ENCODE measurements around the gene CARD10.

Gene CARD10

GRCh38 chr22:37449331-37450001 lies 69.7 kb downstream of the CARD10 start:
- H3K9me3 ChIP-seq (ENCODE audit: insufficient read depth, low read depth, low read length): no peaks in the 10 kb centered on the region
- no peak overlapping the region for H3K9ac ChIP-seq (ENCODE audit: low read depth, low read length, poor library complexity, severe bottlenecking)
- H3K4me1 ChIP-seq (ENCODE audit: insufficient read depth, low read length, poor library complexity, severe bottlenecking): no peaks in the 10 kb centered on the region
- no peak overlapping the region for H3K4me2 ChIP-seq (ENCODE audit: low read depth, low read length, poor library complexity, severe bottlenecking)
- TF ChIP-seq, protein P1, sequence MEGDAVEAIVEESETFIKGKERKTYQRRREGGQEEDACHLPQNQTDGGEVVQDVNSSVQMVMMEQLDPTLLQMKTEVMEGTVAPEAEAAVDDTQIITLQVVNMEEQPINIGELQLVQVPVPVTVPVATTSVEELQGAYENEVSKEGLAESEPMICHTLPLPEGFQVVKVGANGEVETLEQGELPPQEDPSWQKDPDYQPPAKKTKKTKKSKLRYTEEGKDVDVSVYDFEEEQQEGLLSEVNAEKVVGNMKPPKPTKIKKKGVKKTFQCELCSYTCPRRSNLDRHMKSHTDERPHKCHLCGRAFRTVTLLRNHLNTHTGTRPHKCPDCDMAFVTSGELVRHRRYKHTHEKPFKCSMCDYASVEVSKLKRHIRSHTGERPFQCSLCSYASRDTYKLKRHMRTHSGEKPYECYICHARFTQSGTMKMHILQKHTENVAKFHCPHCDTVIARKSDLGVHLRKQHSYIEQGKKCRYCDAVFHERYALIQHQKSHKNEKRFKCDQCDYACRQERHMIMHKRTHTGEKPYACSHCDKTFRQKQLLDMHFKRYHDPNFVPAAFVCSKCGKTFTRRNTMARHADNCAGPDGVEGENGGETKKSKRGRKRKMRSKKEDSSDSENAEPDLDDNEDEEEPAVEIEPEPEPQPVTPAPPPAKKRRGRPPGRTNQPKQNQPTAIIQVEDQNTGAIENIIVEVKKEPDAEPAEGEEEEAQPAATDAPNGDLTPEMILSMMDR (conservative IDR thresholded peaks at IDR 0.05; ENCODE audit: low read length): no peak
- no peak for TF ChIP-seq EZH2phosphoT487 (IDR thresholded peaks at IDR 0.05; ENCODE audit: borderline replicate concordance)
- no peaks in the 10 kb centered on the region for H3K36me3 ChIP-seq (ENCODE audit: insufficient read depth, low read length)
- H3K9me2 ChIP-seq (replicated peaks; ENCODE audit: low read depth, low read length): no peaks in the 10 kb centered on the region
- no peaks in the 10 kb centered on the region for H3F3A ChIP-seq (ENCODE audit: low read depth)
- no peak overlapping the region for H2AFZ ChIP-seq (ENCODE audit: low read length)
- no peaks in the 10 kb centered on the region for H3K79me2 ChIP-seq (ENCODE audit: insufficient read depth, low read length)
- no peak overlapping the region for H3K4me3 ChIP-seq (ENCODE audit: low read length, poor library complexity, severe bottlenecking)
- no peaks in the 10 kb centered on the region for H4K20me1 ChIP-seq (ENCODE audit: insufficient read depth, low read length, poor library complexity, severe bottlenecking)
- no peaks in the 10 kb centered on the region for H3K27me3 ChIP-seq (ENCODE audit: insufficient read depth, low read length, poor library complexity, severe bottlenecking)

- Histone ChIP-seq H3K4me2 (ENCODE audit: low read depth, low read length, poor library complexity, severe bottlenecking) (no peak overlapping the region), H3K9me3 (ENCODE audit: insufficient read depth, low read depth, low read length) (no peaks in the 10 kb centered on the region), H3K9ac (ENCODE audit: low read depth, low read length, poor library complexity, severe bottlenecking) (no peak overlapping the region), H3K4me1 (ENCODE audit: insufficient read depth, low read length, poor library complexity, severe bottlenecking) (no peaks in the 10 kb centered on the region), H3K27me3 (ENCODE audit: insufficient read depth, low read length, poor library complexity, severe bottlenecking) (no peaks in the 10 kb centered on the region), H3K79me2 (ENCODE audit: insufficient read depth, low read length) (no peaks in the 10 kb centered on the region), H3F3A (ENCODE audit: low read depth) (no peaks in the 10 kb centered on the region), H3K9me2 (replicated peaks; ENCODE audit: low read depth, low read length) (no peaks in the 10 kb centered on the region), H4K20me1 (ENCODE audit: insufficient read depth, low read length, poor library complexity, severe bottlenecking) (no peaks in the 10 kb centered on the region), H3K36me3 (ENCODE audit: insufficient read depth, low read length) (no peaks in the 10 kb centered on the region), H3K4me3 (ENCODE audit: low read length, poor library complexity, severe bottlenecking) (no peak overlapping the region), H2AFZ (ENCODE audit: low read length) (no peak overlapping the region)
- TF ChIP-seq, protein P1 (conservative IDR thresholded peaks at IDR 0.05; ENCODE audit: low read length): no peak
- TF ChIP-seq EZH2phosphoT487 (IDR thresholded peaks at IDR 0.05; ENCODE audit: borderline replicate concordance): no peak
Observed at GRCh38 chr22:37448516-37449127, 70.6 kb downstream of the CARD10 start.

DNA sequence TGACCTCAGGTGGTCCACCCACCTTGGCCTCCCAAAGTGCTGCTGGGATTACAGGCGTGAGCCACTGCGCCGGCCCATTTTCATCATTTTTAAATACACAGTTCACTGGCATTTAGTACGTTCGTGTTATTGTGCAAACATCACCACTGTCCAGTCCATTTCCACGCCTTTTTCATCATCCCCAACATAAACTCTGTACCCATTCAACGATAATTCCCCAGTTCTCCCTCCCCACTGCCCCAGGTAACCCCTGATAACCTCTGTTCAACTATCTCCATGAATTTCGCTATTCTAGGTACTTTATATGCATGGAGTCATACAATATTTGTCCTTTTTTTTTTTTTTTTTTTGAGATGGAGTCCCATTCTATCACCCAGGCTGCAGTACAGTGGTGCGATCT lies 73.7 kb downstream of the CARD10 start:
- no peak for TF ChIP-seq EZH2phosphoT487 (IDR thresholded peaks at IDR 0.05; ENCODE audit: borderline replicate concordance)
- TF ChIP-seq, protein P1 (conservative IDR thresholded peaks at IDR 0.05; ENCODE audit: low read length): no peak
- Histone ChIP-seq H3K4me3 (ENCODE audit: low read length, poor library complexity, severe bottlenecking) (no peak overlapping the region), H3K36me3 (ENCODE audit: insufficient read depth, low read length) (no peaks in the 10 kb centered on the region), H3K4me1 (ENCODE audit: insufficient read depth, low read length, poor library complexity, severe bottlenecking) (no peaks in the 10 kb centered on the region), H3K9me3 (ENCODE audit: insufficient read depth, low read depth, low read length) (no peaks in the 10 kb centered on the region), H4K20me1 (ENCODE audit: insufficient read depth, low read length, poor library complexity, severe bottlenecking) (no peaks in the 10 kb centered on the region), H3K4me2 (ENCODE audit: low read depth, low read length, poor library complexity, severe bottlenecking) (no peak overlapping the region), H2AFZ (ENCODE audit: low read length) (no peak overlapping the region), H3F3A (ENCODE audit: low read depth) (no peaks in the 10 kb centered on the region), H3K9ac (ENCODE audit: low read depth, low read length, poor library complexity, severe bottlenecking) (no peak overlapping the region), H3K9me2 (replicated peaks; ENCODE audit: low read depth, low read length) (no peaks in the 10 kb centered on the region), H3K79me2 (ENCODE audit: insufficient read depth, low read length) (no peaks in the 10 kb centered on the region), H3K27me3 (ENCODE audit: insufficient read depth, low read length, poor library complexity, severe bottlenecking) (no peaks in the 10 kb centered on the region)

Measured in Loucy (cell line).